HepG2 (cell line): ENCODE results near the gene UGT2A3. TPM values are rescaled to one million over a fixed set of nuclear protein-coding genes. Genes with fewer than 3 reads are reported as not detected.

Experiments used
- ARHGAP35 ChIP-seq: sonication (generic); formaldehyde crosslinking; IDR thresholded peaks from 2 replicates; pipeline ENCODE4 v1.9.0; 2022; ENCODE audit warnings: mild to moderate bottlenecking, inconsistent platforms, moderate library complexity, missing genetic modification reagents, borderline replicate concordance
- GATAD2A ChIP-seq: IDR thresholded peaks from 2 replicates; pipeline ENCODE4 v1.6.1; 2016
- ISL2 ChIP-seq: sonication (generic); formaldehyde crosslinking; IDR thresholded peaks from 2 replicates; pipeline ENCODE4 v1.5.0; 2020; ENCODE audit warnings: missing genetic modification reagents
- KLF9 ChIP-seq: IDR thresholded peaks from 2 replicates; pipeline ENCODE4 v1.6.1; 2016; ENCODE audit warnings: low read depth
- SP4 ChIP-seq: sonication (generic); formaldehyde crosslinking; IDR thresholded peaks from 2 replicates; pipeline ENCODE4 v1.8.1; 2023; ENCODE audit warnings: mild to moderate bottlenecking, missing genetic modification reagents
- STAG1 ChIP-seq: sonication (generic); formaldehyde crosslinking; IDR thresholded peaks from 2 replicates; pipeline ENCODE4 v1.4.0; 2020; ENCODE audit warnings: missing genetic modification reagents
- ZMYM4 ChIP-seq: sonication (generic); formaldehyde crosslinking; IDR thresholded peaks from 2 replicates; pipeline ENCODE4 v1.8.1; 2023; ENCODE audit warnings: mild to moderate bottlenecking, missing genetic modification reagents
- ZNF264 ChIP-seq: sonication (generic); formaldehyde crosslinking; IDR thresholded peaks from 2 replicates; pipeline ENCODE4 v1.4.0; 2020; ENCODE audit warnings: missing genetic modification reagents
- ZNF788 ChIP-seq: sonication (generic); formaldehyde crosslinking; IDR thresholded peaks from 2 replicates; pipeline ENCODE4 v1.5.0; 2020; ENCODE audit warnings: mild to moderate bottlenecking, missing genetic modification reagents, borderline replicate concordance
- ZSCAN31 ChIP-seq: sonication (generic); formaldehyde crosslinking; IDR thresholded peaks from 2 replicates; pipeline ENCODE4 v1.5.0; 2020; ENCODE audit warnings: low read depth, mild to moderate bottlenecking, missing genetic modification reagents
- polyA plus RNA-seq, 8 experiments: library from polyadenylated mRNA; depleted of rRNA in 3 of 8; stranded (reverse) in 7 of 8; unstranded in 1 of 8; fragments of >200 nt; fragmentation: Illumina TruSeq in 4 of 8; extraction: Trizol in 4 of 8; gene quantifications; 2 replicates each; pipeline versions ENCODE4 v1.2.1 to v1.2.3, GENCODE V29; 2011 to 2016; ENCODE audit warnings: low read depth in 4 of 8, missing spikeins in 1 of 8, mixed read lengths in 1 of 8; ENCODE audit not compliant: insufficient read depth in 1 of 8
- total RNA-seq, 5 experiments: library from RNA; depleted of rRNA; stranded (reverse); fragments of >200 nt; fragmentation: Illumina TruSeq; extraction: Trizol; gene quantifications; 2 replicates each; pipeline ENCODE4 v1.2.3, GENCODE V29; 2016; ENCODE audit warnings: low read depth in 1 of 5
- TF ChIP-seq, protein P1 (sequence below): IDR thresholded peaks from 2 replicates; pipeline ENCODE4 v1.6.1; 2016; ENCODE audit warnings: mild to moderate bottlenecking
- TF ChIP-seq, protein P2 (sequence below): sonication (generic); formaldehyde crosslinking; IDR thresholded peaks from 2 replicates; pipeline ENCODE4 v1.9.0; 2021; ENCODE audit warnings: missing genetic modification reagents, borderline replicate concordance
- TF ChIP-seq, protein P3 (sequence below), 2 experiments: sonication (generic) in 1 of 2; formaldehyde crosslinking in 1 of 2; IDR thresholded peaks; 2 replicates each; pipeline versions ENCODE4 v1.4.0 to v1.6.1; 2018 to 2020; ENCODE audit warnings: missing genetic modification reagents in 2 of 2, borderline replicate concordance in 1 of 2, low read depth in 1 of 2, mild to moderate bottlenecking in 1 of 2, missing biosample characterization in 1 of 2

UGT2A3 gene
- total and polyA plus RNA-seq, 2 of the 13 experiments (the other 11 are each of a cell fraction or from before 2014, with no cell fraction given), result 61.3 to 97.2 TPM

DNA sequence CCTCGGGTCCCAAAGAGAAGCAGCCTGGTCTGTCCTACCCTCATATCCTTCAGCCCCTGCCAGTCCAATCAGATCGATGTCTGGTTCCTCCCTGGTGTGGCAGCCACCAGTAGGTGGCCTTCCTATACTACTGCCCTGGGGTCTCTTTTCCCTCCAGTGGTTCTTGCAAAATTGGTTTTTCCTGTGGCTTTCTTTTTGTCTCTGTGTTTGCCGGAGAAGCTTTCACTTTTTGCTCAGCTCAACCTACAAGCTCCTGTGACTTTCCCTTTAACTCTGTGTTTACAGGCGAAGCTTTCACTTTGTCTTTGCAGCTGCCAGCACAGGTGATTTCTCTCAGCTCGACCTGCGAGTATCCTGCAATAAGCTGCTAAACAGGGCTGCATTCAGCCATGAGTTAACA is 46.8 kb downstream of the UGT2A3 start (continued):
- TF ChIP-seq STAG1 (peak; percentile 64), ZNF788 (no peak), ARHGAP35 (no peak), ZNF264 (CRISPR knock-in tag) (no peak), ZMYM4 (CRISPR knock-in tag) (peak; percentile 70), ISL2 (CRISPR knock-in tag) (0 out of 2 replicates have a peak, but pooled peaks have one; percentile 21), SP4 (no peak), KLF9 (CRISPR knock-in tag) (no peak), ZSCAN31 (no peak), GATAD2A (CRISPR knock-in tag) (0 out of 2 replicates have a peak, but pooled peaks have one; percentile 14)
- TF ChIP-seq, protein P1, sequence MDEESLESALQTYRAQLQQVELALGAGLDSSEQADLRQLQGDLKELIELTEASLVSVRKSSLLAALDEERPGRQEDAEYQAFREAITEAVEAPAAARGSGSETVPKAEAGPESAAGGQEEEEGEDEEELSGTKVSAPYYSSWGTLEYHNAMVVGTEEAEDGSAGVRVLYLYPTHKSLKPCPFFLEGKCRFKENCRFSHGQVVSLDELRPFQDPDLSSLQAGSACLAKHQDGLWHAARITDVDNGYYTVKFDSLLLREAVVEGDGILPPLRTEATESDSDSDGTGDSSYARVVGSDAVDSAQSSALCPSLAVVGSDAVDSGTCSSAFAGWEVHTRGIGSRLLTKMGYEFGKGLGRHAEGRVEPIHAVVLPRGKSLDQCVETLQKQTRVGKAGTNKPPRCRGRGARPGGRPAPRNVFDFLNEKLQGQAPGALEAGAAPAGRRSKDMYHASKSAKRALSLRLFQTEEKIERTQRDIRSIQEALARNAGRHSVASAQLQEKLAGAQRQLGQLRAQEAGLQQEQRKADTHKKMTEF, result no peak
- TF ChIP-seq, protein P2, sequence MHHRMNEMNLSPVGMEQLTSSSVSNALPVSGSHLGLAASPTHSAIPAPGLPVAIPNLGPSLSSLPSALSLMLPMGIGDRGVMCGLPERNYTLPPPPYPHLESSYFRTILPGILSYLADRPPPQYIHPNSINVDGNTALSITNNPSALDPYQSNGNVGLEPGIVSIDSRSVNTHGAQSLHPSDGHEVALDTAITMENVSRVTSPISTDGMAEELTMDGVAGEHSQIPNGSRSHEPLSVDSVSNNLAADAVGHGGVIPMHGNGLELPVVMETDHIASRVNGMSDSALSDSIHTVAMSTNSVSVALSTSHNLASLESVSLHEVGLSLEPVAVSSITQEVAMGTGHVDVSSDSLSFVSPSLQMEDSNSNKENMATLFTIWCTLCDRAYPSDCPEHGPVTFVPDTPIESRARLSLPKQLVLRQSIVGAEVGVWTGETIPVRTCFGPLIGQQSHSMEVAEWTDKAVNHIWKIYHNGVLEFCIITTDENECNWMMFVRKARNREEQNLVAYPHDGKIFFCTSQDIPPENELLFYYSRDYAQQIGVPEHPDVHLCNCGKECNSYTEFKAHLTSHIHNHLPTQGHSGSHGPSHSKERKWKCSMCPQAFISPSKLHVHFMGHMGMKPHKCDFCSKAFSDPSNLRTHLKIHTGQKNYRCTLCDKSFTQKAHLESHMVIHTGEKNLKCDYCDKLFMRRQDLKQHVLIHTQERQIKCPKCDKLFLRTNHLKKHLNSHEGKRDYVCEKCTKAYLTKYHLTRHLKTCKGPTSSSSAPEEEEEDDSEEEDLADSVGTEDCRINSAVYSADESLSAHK (CRISPR knock-in tag), result no peak
- TF ChIP-seq, protein P3, sequence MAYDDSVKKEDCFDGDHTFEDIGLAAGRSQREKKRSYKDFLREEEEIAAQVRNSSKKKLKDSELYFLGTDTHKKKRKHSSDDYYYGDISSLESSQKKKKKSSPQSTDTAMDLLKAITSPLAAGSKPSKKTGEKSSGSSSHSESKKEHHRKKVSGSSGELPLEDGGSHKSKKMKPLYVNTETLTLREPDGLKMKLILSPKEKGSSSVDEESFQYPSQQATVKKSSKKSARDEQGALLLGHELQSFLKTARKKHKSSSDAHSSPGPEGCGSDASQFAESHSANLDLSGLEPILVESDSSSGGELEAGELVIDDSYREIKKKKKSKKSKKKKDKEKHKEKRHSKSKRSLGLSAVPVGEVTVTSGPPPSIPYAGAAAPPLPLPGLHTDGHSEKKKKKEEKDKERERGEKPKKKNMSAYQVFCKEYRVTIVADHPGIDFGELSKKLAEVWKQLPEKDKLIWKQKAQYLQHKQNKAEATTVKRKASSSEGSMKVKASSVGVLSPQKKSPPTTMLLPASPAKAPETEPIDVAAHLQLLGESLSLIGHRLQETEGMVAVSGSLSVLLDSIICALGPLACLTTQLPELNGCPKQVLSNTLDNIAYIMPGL (CRISPR knock-in tag; IDR thresholded peaks at IDR 0.05; ENCODE audit: borderline replicate concordance in 1 of 2, low read depth in 1 of 2), result 0 out of 4 replicates have a peak, but pooled peaks of 1 of the 2 experiments have one; percentile 22
